OCI-LY1 (cell line): ENCODE measurements around the gene FRY.

Source experiments
- H2AFZ ChIP-seq: fragments of 200-600 bp; sonication (generic), shearing (Covaris generic); 2 replicates; pipeline ENCODE4 v1.6.0; 2014; ENCODE audit warnings: antibody characterized with exemption, mild to moderate bottlenecking, low read length
- H3F3A ChIP-seq: fragments of 200-600 bp; sonication (generic), shearing (Covaris generic); 2 replicates; pipeline ENCODE4 v1.6.0; 2014; ENCODE audit warnings: mild to moderate bottlenecking, antibody characterized with exemption, low read length, moderate library complexity; ENCODE audit not compliant: insufficient read depth
- H3K27ac ChIP-seq: fragments of 200-600 bp; sonication (generic); 2 replicates; pipeline ENCODE4 v1.5.1; 2014; ENCODE audit warnings: low read length, mixed run types, mild to moderate bottlenecking, low read depth; ENCODE audit not compliant: poor library complexity, severe bottlenecking
- H3K27me3 ChIP-seq: fragments of 200-600 bp; sonication (generic); 2 replicates; pipeline ENCODE4 v1.6.0; 2014; ENCODE audit warnings: antibody characterized with exemption, mild to moderate bottlenecking, low read length, moderate library complexity; ENCODE audit not compliant: insufficient read depth
- H3K36me3 ChIP-seq: fragments of 200-600 bp; sonication (generic); 2 replicates; pipeline ENCODE4 v1.6.1; 2014; ENCODE audit warnings: mild to moderate bottlenecking, antibody characterized with exemption, low read length, moderate library complexity, mixed read lengths; ENCODE audit not compliant: insufficient read depth
- H3K4me1 ChIP-seq: fragments of 200-600 bp; sonication (generic); 2 replicates; pipeline ENCODE4 v1.5.1; 2014; ENCODE audit warnings: mild to moderate bottlenecking, low read length, moderate library complexity; ENCODE audit not compliant: insufficient read depth, severe bottlenecking
- H3K4me2 ChIP-seq: fragments of 200-600 bp; sonication (generic), shearing (Covaris generic); 2 replicates; pipeline ENCODE4 v1.6.1; 2014; ENCODE audit warnings: low read length
- H3K4me3 ChIP-seq: fragments of 200-600 bp; sonication (generic); 2 replicates; pipeline ENCODE4 v1.5.1; 2014; ENCODE audit warnings: low read length, low read depth, mild to moderate bottlenecking, mixed read lengths; ENCODE audit not compliant: poor library complexity, severe bottlenecking
- H3K79me2 ChIP-seq: fragments of 200-600 bp; shearing (Covaris generic); 2 replicates; pipeline ENCODE4 v1.6.1; 2016; ENCODE audit warnings: mixed run types, low read length, mixed read lengths; ENCODE audit not compliant: insufficient read depth
- H3K9ac ChIP-seq: fragments of 200-600 bp; sonication (generic), shearing (Covaris generic); 2 replicates; pipeline ENCODE4 v1.6.1; 2014; ENCODE audit warnings: mild to moderate bottlenecking, low read length, mixed read lengths
- H3K9me2 ChIP-seq: fragments of 200-600 bp; sonication (generic), shearing (Covaris generic); 2 replicates; pipeline ENCODE4 v1.6.1; 2014; ENCODE audit warnings: low read depth, mild to moderate bottlenecking, low read length, mixed read lengths
- H3K9me3 ChIP-seq: fragments of 200-600 bp; shearing (Covaris generic); 2 replicates; pipeline ENCODE4 v1.6.1; 2014; ENCODE audit warnings: low read length, mixed read lengths
- H4K20me1 ChIP-seq: fragments of 200-600 bp; sonication (generic), shearing (Covaris generic); 2 replicates; pipeline ENCODE4 v1.6.0; 2016; ENCODE audit warnings: mild to moderate bottlenecking, low read length; ENCODE audit not compliant: insufficient read depth
- EZH2 ChIP-seq: fragments of 200-600 bp; sonication (generic), shearing (Covaris generic); IDR thresholded peaks from 2 replicates; pipeline ENCODE4 v1.8.0; 2017; ENCODE audit warnings: borderline replicate concordance, mixed run types, mild to moderate bottlenecking, antibody characterized with exemption, low read length, moderate library complexity, mixed read lengths
- TF ChIP-seq, protein P1 (sequence below): fragments of 200-600 bp; sonication (generic), shearing (Covaris generic); IDR thresholded peaks from 2 replicates; pipeline ENCODE4 v1.5.1; 2017; ENCODE audit warnings: mild to moderate bottlenecking, antibody characterized with exemption, low read length, moderate library complexity, mixed read lengths

Gene FRY

DNA sequence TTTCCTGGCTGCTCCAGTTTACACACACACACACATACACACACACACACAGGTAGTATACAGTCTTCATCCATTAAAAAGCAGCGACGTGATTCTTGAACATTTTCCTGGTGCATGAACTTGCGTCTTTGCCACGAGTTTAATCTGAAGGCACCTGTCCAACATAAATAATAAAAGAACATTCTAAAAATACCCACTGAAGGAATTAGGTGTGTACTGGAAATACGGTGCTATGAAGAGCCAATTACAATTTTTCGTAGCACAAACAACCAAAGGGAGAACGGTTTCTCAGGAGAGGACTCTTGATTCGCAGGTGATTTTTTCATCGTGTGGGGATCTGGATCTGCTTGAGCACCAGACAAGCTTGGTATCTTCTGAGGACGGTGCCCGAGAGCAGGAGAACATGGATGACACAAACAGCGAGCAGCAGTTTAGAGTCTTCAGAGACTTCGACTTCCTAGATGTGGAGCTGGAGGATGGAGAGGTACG lies 222.4 kb downstream of the FRY start:
- H3K9ac ChIP-seq, result no peak overlapping the region
- no peaks in the 10 kb centered on the region for H3K36me3 ChIP-seq
- TF ChIP-seq, protein P1, sequence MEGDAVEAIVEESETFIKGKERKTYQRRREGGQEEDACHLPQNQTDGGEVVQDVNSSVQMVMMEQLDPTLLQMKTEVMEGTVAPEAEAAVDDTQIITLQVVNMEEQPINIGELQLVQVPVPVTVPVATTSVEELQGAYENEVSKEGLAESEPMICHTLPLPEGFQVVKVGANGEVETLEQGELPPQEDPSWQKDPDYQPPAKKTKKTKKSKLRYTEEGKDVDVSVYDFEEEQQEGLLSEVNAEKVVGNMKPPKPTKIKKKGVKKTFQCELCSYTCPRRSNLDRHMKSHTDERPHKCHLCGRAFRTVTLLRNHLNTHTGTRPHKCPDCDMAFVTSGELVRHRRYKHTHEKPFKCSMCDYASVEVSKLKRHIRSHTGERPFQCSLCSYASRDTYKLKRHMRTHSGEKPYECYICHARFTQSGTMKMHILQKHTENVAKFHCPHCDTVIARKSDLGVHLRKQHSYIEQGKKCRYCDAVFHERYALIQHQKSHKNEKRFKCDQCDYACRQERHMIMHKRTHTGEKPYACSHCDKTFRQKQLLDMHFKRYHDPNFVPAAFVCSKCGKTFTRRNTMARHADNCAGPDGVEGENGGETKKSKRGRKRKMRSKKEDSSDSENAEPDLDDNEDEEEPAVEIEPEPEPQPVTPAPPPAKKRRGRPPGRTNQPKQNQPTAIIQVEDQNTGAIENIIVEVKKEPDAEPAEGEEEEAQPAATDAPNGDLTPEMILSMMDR, result no peak
- no peak for TF ChIP-seq EZH2
- no peak overlapping the region for H3K4me2 ChIP-seq
- no peaks in the 10 kb centered on the region for H3K9me3 ChIP-seq
- H3K9me2 ChIP-seq, result no peaks in the 10 kb centered on the region
- H3K27ac ChIP-seq, result no peak overlapping the region
- H3K79me2 ChIP-seq, result no peaks in the 10 kb centered on the region
- H3K4me3 ChIP-seq, result no peak overlapping the region
- no peaks in the 10 kb centered on the region for H3K27me3 ChIP-seq
- no peak overlapping the region for H2AFZ ChIP-seq
- no peaks in the 10 kb centered on the region for H4K20me1 ChIP-seq
- no peaks in the 10 kb centered on the region for H3F3A ChIP-seq
- no peaks in the 10 kb centered on the region for H3K4me1 ChIP-seq

GRCh38 chr13:32254416-32254815 lies 222.8 kb downstream of the FRY start:
- H3K4me1 ChIP-seq, result no peaks in the 10 kb centered on the region
- H3K4me2 ChIP-seq, result no peak overlapping the region
- no peak overlapping the region for H3K9ac ChIP-seq
- H3K9me3 ChIP-seq, result no peaks in the 10 kb centered on the region
- H3K27me3 ChIP-seq, result no peaks in the 10 kb centered on the region
- no peaks in the 10 kb centered on the region for H4K20me1 ChIP-seq
- H3K27ac ChIP-seq, result no peak overlapping the region
- H2AFZ ChIP-seq, result no peak overlapping the region
- H3F3A ChIP-seq, result no peaks in the 10 kb centered on the region
- no peaks in the 10 kb centered on the region for H3K9me2 ChIP-seq
- H3K4me3 ChIP-seq, result no peak overlapping the region
- TF ChIP-seq, protein P1, result no peak
- no peak for TF ChIP-seq EZH2
- H3K36me3 ChIP-seq, result no peaks in the 10 kb centered on the region
- H3K79me2 ChIP-seq, result no peaks in the 10 kb centered on the region

DNA sequence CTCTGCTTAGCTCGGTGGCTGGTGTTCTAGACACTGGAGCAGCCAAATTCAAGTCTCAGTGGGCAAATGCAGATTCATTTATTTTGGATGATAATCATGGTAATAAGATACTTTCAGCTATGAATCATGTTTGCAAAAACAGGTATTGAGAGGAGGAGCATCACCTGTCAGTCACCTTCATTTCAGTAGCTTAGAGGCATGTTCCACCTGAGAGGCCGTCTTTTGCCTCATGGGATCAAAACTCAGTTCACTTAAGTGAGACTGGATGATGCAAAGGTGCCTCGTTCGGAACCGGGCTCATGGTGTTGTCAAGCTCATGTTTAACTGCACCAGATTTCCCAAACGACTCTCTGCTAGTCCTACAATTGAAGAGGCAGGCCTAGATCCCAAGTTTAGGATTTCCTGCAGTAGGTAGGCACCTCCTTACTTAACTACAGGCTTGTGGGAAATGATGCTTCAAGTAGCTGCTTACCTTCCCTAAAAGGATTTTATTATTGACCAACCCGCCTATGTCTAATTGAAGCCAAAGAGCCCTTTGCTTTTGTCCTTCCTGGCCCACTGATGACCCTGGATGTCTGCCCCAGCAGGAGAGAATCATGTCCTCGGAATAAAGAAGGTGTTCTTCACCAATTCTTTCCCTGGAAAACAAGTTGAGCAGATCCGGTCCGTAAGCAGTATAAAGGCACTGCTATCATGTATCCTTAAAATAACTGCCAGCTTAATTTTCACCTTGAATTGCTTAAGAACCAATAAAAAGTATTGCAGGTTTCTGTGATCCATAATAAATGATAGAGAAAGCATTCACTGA lies 223.5 kb downstream of the FRY start:
- Histone ChIP-seq H3K27me3 (no peaks in the 10 kb centered on the region), H3K79me2 (no peaks in the 10 kb centered on the region), H3K4me1 (no peaks in the 10 kb centered on the region), H3K9me3 (no peaks in the 10 kb centered on the region), H3K9ac (no peak overlapping the region), H3F3A (no peaks in the 10 kb centered on the region), H3K36me3 (no peaks in the 10 kb centered on the region), H2AFZ (no peak overlapping the region), H4K20me1 (no peaks in the 10 kb centered on the region), H3K27ac (no peak overlapping the region), H3K4me3 (no peak overlapping the region), H3K4me2 (no peak overlapping the region), H3K9me2 (no peaks in the 10 kb centered on the region)
- no peak for TF ChIP-seq EZH2
- TF ChIP-seq, protein P1, result no peak
